ENCODE data around the gene PCDH9.
"Not testable (repeated sequence)": the region's sequence is repeated elsewhere in the genome, so short reads cannot be mapped to it uniquely, and the experiment has no call there.

DNA sequence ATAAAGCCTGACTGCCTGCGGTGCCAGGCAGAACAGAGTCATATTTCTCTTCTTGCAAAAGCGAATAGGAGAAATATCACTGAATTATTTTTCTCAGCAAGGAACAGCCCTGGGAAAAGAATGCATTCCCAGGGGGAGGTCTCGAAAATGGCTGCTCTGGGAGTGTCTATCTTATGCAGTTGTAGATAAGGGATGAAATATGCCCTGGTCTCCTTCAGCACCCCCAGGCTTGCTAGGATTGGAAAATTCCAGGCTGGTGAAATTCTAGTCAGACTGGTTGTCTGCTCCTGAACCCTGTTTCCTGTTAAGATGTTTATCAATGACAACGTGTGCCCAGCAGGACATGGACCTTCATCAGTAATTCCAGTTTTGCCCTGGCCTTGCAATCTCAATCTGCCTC lies 469.5 kb downstream of the PCDH9 start:
- TF ChIP-seq, protein P1, sequence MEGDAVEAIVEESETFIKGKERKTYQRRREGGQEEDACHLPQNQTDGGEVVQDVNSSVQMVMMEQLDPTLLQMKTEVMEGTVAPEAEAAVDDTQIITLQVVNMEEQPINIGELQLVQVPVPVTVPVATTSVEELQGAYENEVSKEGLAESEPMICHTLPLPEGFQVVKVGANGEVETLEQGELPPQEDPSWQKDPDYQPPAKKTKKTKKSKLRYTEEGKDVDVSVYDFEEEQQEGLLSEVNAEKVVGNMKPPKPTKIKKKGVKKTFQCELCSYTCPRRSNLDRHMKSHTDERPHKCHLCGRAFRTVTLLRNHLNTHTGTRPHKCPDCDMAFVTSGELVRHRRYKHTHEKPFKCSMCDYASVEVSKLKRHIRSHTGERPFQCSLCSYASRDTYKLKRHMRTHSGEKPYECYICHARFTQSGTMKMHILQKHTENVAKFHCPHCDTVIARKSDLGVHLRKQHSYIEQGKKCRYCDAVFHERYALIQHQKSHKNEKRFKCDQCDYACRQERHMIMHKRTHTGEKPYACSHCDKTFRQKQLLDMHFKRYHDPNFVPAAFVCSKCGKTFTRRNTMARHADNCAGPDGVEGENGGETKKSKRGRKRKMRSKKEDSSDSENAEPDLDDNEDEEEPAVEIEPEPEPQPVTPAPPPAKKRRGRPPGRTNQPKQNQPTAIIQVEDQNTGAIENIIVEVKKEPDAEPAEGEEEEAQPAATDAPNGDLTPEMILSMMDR (conservative IDR thresholded peaks at IDR 0.05; ENCODE audit: low read depth, low read length), result not testable (repeated sequence)
- not testable (repeated sequence) for TF ChIP-seq EZH2 (IDR thresholded peaks at IDR 0.05; ENCODE audit: borderline replicate concordance, low read depth, low read length, poor library complexity, severe bottlenecking)

Data from A673 (cell line).